ENCODE measurements around the gene CEMIP. TPM values are rescaled to one million over a fixed set of nuclear protein-coding genes. Genes with fewer than 3 reads are reported as not detected.

CEMIP gene
- total and polyA plus RNA-seq, 12 donors, result 0.08 to 2.2 (median 0.35) TPM

DNA sequence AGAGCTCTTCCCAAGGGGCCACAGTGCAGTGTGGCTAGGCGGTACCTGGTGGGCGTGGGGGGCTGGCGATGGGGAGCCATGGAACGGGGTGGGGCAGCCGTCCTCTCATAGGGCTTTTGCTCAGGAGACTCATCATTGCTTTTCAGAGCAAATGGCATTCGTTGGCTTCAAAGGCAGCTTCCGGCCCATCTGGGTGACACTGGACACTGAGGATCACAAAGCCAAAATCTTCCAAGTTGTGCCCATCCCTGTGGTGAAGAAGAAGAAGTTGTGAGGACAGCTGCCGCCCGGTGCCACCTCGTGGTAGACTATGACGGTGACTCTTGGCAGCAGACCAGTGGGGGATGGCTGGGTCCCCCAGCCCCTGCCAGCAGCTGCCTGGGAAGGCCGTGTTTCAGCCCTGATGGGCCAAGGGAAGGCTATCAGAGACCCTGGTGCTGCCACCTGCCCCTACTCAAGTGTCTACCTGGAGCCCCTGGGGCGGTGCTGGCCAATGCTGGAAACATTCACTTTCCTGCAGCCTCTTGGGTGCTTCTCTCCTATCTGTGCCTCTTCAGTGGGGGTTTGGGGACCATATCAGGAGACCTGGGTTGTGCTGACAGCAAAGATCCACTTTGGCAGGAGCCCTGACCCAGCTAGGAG, 169.6 kb downstream of the CEMIP start:
- peak in 1 of 7 donors; percentile 24 for DNase-seq

DNA sequence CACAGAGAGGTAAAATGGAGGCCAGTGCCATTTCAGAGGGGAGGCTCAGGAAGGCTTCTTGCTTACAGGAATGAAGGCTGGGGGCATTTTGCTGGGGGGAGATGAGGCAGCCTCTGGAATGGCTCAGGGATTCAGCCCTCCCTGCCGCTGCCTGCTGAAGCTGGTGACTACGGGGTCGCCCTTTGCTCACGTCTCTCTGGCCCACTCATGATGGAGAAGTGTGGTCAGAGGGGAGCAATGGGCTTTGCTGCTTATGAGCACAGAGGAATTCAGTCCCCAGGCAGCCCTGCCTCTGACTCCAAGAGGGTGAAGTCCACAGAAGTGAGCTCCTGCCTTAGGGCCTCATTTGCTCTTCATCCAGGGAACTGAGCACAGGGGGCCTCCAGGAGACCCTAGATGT, 170.6 kb downstream of the CEMIP start:
- H3K4me3 ChIP-seq, result no peak overlapping the region
- peak in 2 of 7 donors; percentile 9 to 10 for DNase-seq
- intact Hi-C loops (cut with DNase I), result no loop called here
- H3K27ac ChIP-seq, result no peak overlapping the region
- WGBS, 4 donors, result 96 to 100% (median 96%) methylated on average over 1 to 4 of the region's 4 CpGs; no CpG with 5 or more reads in 1 of the 4 donors
- TF ChIP-seq, protein P1, sequence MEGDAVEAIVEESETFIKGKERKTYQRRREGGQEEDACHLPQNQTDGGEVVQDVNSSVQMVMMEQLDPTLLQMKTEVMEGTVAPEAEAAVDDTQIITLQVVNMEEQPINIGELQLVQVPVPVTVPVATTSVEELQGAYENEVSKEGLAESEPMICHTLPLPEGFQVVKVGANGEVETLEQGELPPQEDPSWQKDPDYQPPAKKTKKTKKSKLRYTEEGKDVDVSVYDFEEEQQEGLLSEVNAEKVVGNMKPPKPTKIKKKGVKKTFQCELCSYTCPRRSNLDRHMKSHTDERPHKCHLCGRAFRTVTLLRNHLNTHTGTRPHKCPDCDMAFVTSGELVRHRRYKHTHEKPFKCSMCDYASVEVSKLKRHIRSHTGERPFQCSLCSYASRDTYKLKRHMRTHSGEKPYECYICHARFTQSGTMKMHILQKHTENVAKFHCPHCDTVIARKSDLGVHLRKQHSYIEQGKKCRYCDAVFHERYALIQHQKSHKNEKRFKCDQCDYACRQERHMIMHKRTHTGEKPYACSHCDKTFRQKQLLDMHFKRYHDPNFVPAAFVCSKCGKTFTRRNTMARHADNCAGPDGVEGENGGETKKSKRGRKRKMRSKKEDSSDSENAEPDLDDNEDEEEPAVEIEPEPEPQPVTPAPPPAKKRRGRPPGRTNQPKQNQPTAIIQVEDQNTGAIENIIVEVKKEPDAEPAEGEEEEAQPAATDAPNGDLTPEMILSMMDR (IDR thresholded peaks at IDR 0.05), result no peak
- TF ChIP-seq POLR2A (IDR thresholded peaks at IDR 0.05), result no peak
- H3K27me3 ChIP-seq, result no peaks in the 10 kb centered on the region
- no peaks in the 10 kb centered on the region for H3K9me3 ChIP-seq (replicated peaks in 1 of 3)
- H3K4me1 ChIP-seq (replicated peaks in 1 of 2), result no peaks in the 10 kb centered on the region
- peaks cover 0 to 47% of the 10 kb centered on the region in 2 donors for H3K36me3 ChIP-seq (replicated peaks in 1 of 2)

More for the DNA sequence above, 169.6 kb downstream of the CEMIP start:
- TF ChIP-seq POLR2A (IDR thresholded peaks at IDR 0.05), result no peak
- TF ChIP-seq, protein P1 (IDR thresholded peaks at IDR 0.05), result no peak
- H3K4me3 ChIP-seq, result no peak overlapping the region
- WGBS, 4 donors, result 95 to 96% (median 95%) methylated on average over 11 to 13 of the region's 13 CpGs
- no peaks in the 10 kb centered on the region for H3K27me3 ChIP-seq
- H3K9me3 ChIP-seq (replicated peaks in 1 of 3), result no peaks in the 10 kb centered on the region
- H3K27ac ChIP-seq, result no peak overlapping the region
- intact Hi-C loops (cut with DNase I), result no loop called here
- H3K4me1 ChIP-seq (replicated peaks in 1 of 2), result no peaks in the 10 kb centered on the region
- H3K36me3 ChIP-seq (replicated peaks in 1 of 2), result peaks cover 0 to 47% of the 10 kb centered on the region in 2 donors

DNA sequence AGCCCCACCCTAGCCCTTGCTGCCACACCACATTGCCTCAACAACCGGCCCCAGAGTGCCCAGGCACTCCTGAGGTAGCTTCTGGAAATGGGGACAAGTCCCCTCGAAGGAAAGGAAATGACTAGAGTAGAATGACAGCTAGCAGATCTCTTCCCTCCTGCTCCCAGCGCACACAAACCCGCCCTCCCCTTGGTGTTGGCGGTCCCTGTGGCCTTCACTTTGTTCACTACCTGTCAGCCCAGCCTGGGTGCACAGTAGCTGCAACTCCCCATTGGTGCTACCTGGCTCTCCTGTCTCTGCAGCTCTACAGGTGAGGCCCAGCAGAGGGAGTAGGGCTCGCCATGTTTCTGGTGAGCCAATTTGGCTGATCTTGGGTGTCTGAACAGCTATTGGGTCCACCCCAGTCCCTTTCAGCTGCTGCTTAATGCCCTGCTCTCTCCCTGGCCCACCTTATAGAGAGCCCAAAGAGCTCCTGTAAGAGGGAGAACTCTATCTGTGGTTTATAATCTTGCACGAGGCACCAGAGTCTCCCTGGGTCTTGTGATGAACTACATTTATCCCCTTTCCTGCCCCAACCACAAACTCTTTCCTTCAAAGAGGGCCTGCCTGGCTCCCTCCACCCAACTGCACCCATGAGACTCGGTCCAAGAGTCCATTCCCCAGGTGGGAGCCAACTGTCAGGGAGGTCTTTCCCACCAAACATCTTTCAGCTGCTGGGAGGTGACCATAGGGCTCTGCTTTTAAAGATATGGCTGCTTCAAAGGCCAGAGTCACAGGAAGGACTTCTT, 171.3 kb downstream of the CEMIP start:
- peak in 2 of 7 donors; percentile 8 to 30 for DNase-seq
- H3K9me3 ChIP-seq (replicated peaks in 1 of 3), result no peaks in the 10 kb centered on the region
- no peaks in the 10 kb centered on the region for H3K4me1 ChIP-seq (replicated peaks in 1 of 2)
- intact Hi-C loops (cut with DNase I), result no loop called here
- TF ChIP-seq, protein P1 (IDR thresholded peaks at IDR 0.05), result no peak
- no peak for TF ChIP-seq POLR2A (IDR thresholded peaks at IDR 0.05)
- H3K27ac ChIP-seq, result no peak overlapping the region
- H3K27me3 ChIP-seq, result no peaks in the 10 kb centered on the region
- peaks cover 0 to 47% of the 10 kb centered on the region in 2 donors for H3K36me3 ChIP-seq (replicated peaks in 1 of 2)
- WGBS, 4 donors, result 92 to 97% (median 95%) methylated on average over 6 to 8 of the region's 8 CpGs
- H3K4me3 ChIP-seq, result no peak overlapping the region

DNA sequence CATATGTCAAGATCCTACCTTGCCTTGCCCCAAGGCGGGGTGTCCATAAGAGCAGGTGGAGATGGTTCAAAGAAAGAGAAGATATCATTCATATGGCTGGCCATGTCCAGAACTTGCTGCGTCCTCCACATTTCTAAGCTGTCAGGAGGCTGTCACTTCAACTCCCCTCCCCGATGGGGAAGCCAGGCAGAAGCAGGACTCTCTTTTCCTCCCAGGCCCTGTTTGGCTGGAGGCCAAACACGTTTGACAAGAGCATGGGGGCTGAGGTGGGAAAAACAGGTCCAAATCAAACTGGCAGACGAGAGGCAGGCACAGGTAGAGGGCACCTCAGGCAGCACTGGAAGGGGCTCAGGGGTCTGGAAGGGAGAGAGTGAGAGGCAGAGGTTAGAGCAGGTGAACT, 172.8 kb downstream of the CEMIP start:
- Histone ChIP-seq H3K27me3 (no peaks in the 10 kb centered on the region), H3K36me3 (replicated peaks in 1 of 2) (peaks cover 0 to 36% of the 10 kb centered on the region in 2 donors), H3K4me3 (no peak overlapping the region), H3K4me1 (replicated peaks in 1 of 2) (no peaks in the 10 kb centered on the region), H3K27ac (no peak overlapping the region), H3K9me3 (replicated peaks in 1 of 3) (no peaks in the 10 kb centered on the region)
- intact Hi-C loops (cut with DNase I), result no loop called here
- WGBS, 4 donors, result 71 to 78% (median 73%) methylated on average over 5 of the region's 5 CpGs
- peak in 1 of 7 donors; percentile 31 for DNase-seq
- no peak for TF ChIP-seq POLR2A (IDR thresholded peaks at IDR 0.05)
- TF ChIP-seq, protein P1 (IDR thresholded peaks at IDR 0.05), result no peak

All from adrenal gland (tissue), 12 donors.